H1 (cell line): ENCODE results near the gene NPR2. TPM values are rescaled to one million over a fixed set of nuclear protein-coding genes. Genes with fewer than 3 reads are reported as not detected.

ENCODE experiments used
- CBX5 ChIP-seq: fragments of 300-800, 300-1000 bp; sonication (generic); IDR thresholded peaks from 2 replicates; pipeline ENCODE4 v1.7.1; 2016; ENCODE audit warnings: antibody characterized with exemption, low read length, low read depth
- CHD7 ChIP-seq: fragments of 300-600 bp; sonication (generic); IDR thresholded peaks from 2 replicates; pipeline ENCODE4 v1.7.1; 2012; ENCODE audit warnings: low read length, moderate library complexity, mild to moderate bottlenecking, inconsistent platforms; ENCODE audit not compliant: insufficient replicate concordance
- CTBP2 ChIP-seq: IDR thresholded peaks from 2 replicates; pipeline ENCODE4 v1.7.0; 2011; ENCODE audit warnings: borderline replicate concordance, mild to moderate bottlenecking, moderate library complexity, mixed read lengths, low read length; ENCODE audit not compliant: insufficient read depth, insufficient read length
- GABPA ChIP-seq: IDR thresholded peaks from 2 replicates; pipeline ENCODE4 v1.6.1; 2011; ENCODE audit warnings: mild to moderate bottlenecking, low read length, moderate library complexity, borderline replicate concordance; ENCODE audit not compliant: insufficient read depth
- KDM1A ChIP-seq: fragments of 200-600, 300-600 bp; sonication (generic); IDR thresholded peaks from 2 replicates; pipeline ENCODE4 v1.7.1; 2016; ENCODE audit warnings: mild to moderate bottlenecking, low read length, borderline replicate concordance
- KDM4A ChIP-seq: IDR thresholded peaks from one replicate; pipeline ENCODE4 v1.7.1; 2012; ENCODE audit warnings: low read depth, mild to moderate bottlenecking, moderate library complexity, low read length, inconsistent platforms; ENCODE audit not compliant: severe bottlenecking
- KDM5A ChIP-seq: fragments of 200-600 bp; IDR thresholded peaks from 2 replicates; pipeline ENCODE4 v1.7.1; 2012; ENCODE audit warnings: mild to moderate bottlenecking, low read length, inconsistent platforms, mixed read lengths
- MAFK ChIP-seq: IDR thresholded peaks from 2 replicates; pipeline ENCODE4 v1.6.1; 2012; ENCODE audit warnings: low read depth, mild to moderate bottlenecking, improper control_type of control experiment, low read length
- RXRA ChIP-seq: IDR thresholded peaks from 2 replicates; pipeline ENCODE4 v1.6.1; 2011; ENCODE audit warnings: low read depth, mild to moderate bottlenecking, low read length, moderate library complexity; ENCODE audit not compliant: insufficient read depth
- SIN3A ChIP-seq, 2 experiments: IDR thresholded peaks in 1 of 2; conservative IDR thresholded peaks in 1 of 2; 2 replicates each; pipeline ENCODE4 v1.6.1; 2011 to 2012; ENCODE audit warnings: low read length in 2 of 2, improper control_type of control experiment in 1 of 2, low read depth in 1 of 2, mild to moderate bottlenecking in 1 of 2
- TBP ChIP-seq: IDR thresholded peaks from 2 replicates; pipeline ENCODE4 v1.6.1; 2011; ENCODE audit warnings: low read depth, low read length, improper control_type of control experiment
- polyA plus RNA-seq, 7 experiments: library from polyadenylated mRNA; depleted of rRNA in 3 of 7; stranded (reverse) in 5 of 7; unstranded in 2 of 7; fragments of >200 nt in 5 of 7; fragments of 200-250 nt in 2 of 7; gene quantifications; 1 replicate in 5 of 7; 2 replicates in 1 of 7; 4 replicates in 1 of 7; pipeline versions ENCODE4 v1.2.1 to v1.2.3, GENCODE V29; 2011 to 2013; ENCODE audit warnings: missing spikeins in 2 of 7, mixed read lengths in 2 of 7
- total RNA-seq: library from RNA; stranded (reverse); fragmentation: NEBNext Ultra II Directional; extraction: Animal tissue kit (Norgen Biotek cat#: 25700); gene quantifications from 2 replicates; pipeline ENCODE4 v1.2.1, GENCODE V29; 2021

NPR2 gene
- total and polyA plus RNA-seq, 2 of the 8 experiments (the other 6 are each of a cell fraction or from before 2014, with no cell fraction given), result 11.0 to 17.0 TPM

GRCh38 chr9:35812025-35812602, 20.7 kb downstream of the NPR2 start, which contains the start of gene SPAG8 (continued):
- no peak for TF ChIP-seq CHD7
- no peak for TF ChIP-seq CTBP2
- no peak for TF ChIP-seq KDM1A
- TF ChIP-seq SIN3A (conservative IDR thresholded peaks at IDR 0.05 in 1 of 2, IDR thresholded peaks at IDR 0.05 in 1 of 2; ENCODE audit: low read depth in 1 of 2, low read length in 2 of 2), result peak; percentile 90 to 98
- TF ChIP-seq MAFK, result no peak
- peak; percentile 74 for TF ChIP-seq TBP
- peak; percentile 99 for TF ChIP-seq GABPA
- TF ChIP-seq KDM5A, result no peak
- TF ChIP-seq KDM4A, result no peak
- no peak for TF ChIP-seq RXRA
- no peak for TF ChIP-seq CBX5
